Heart left ventricle (tissue), 13 donors: Measurements from ENCODE around the gene ZNF37A.

Experiments
- CTCF ChIP-seq, 12 donors: fragments of 200-600 bp; sonication (generic) in 4 of 12; IDR thresholded peaks; one replicate each; pipeline versions ENCODE4 v1.5.0 to v1.8.0; 2018 to 2022; ENCODE audit warnings: antibody characterized with exemption in 12 of 12, mild to moderate bottlenecking in 5 of 12
- POLR2A ChIP-seq, 2 donors: fragments of 450-650 bp; IDR thresholded peaks; one replicate each; pipeline ENCODE4 v1.6.1; 2017; ENCODE audit warnings: antibody characterized with exemption in 2 of 2, mild to moderate bottlenecking in 2 of 2, moderate library complexity in 2 of 2
- donor health status: ischemic (EF 13 %, LVEDD 7.1; RV severe dilation, severe dysfunction).
- donor health status: DM: no; HTN: yes; CAD: no.
- donor health status: DM: no; HTN: no; CAD: no.
- donor health status: ischemic (EF 25% LVEDD 6.9; RV normal size, moderate dysfunction).
- donor health status: ischemic (EF 25% LVEDD 5.7; RV mildly dilated, moderate dysfunction).
- donor health status: ischemic (EF 35%, LVEDD 5.7; RV mildly dilated, moderate dysfunction).
- donor health status: nonischemic (EF 11% LVEDD 7.7; RV severe dilation, severe dysfunction).
- donor health status: DM: yes; HTN: yes; CAD: no.
- donor health status: PGD.
- donor health status: ischemic (EF 29% LVEDD 5.4; RV normal size, mild dysfunction).
- donor health status: nonischemic (EF 23%, LVEDD 6.1; RV moderate dilation, normal function).

GRCh38 chr10:38112159-38112558, 18.0 kb downstream of the ZNF37A start:
- TF ChIP-seq CTCF (IDR thresholded peaks at IDR 0.05): no peak
- no peak for TF ChIP-seq POLR2A (IDR thresholded peaks at IDR 0.05)
